NCI-H2227 treated with DMSO at 0.1 percent for 48 hours (cell line): ENCODE data around the gene LDHAL6B.

ENCODE experiments used
- DNase-seq: peaks from one replicate; lab custom pipeline; 2025; lab: John Stamatoyannopoulos, UW

Gene LDHAL6B

GRCh38 chr15:59218710-59219109, 12.1 kb downstream of the LDHAL6B start:
- no peak for DNase-seq

- DNase-seq = no peak
These were observed 15.2 kb downstream of the LDHAL6B start for GRCh38 chr15:59221511-59222505.

DNA sequence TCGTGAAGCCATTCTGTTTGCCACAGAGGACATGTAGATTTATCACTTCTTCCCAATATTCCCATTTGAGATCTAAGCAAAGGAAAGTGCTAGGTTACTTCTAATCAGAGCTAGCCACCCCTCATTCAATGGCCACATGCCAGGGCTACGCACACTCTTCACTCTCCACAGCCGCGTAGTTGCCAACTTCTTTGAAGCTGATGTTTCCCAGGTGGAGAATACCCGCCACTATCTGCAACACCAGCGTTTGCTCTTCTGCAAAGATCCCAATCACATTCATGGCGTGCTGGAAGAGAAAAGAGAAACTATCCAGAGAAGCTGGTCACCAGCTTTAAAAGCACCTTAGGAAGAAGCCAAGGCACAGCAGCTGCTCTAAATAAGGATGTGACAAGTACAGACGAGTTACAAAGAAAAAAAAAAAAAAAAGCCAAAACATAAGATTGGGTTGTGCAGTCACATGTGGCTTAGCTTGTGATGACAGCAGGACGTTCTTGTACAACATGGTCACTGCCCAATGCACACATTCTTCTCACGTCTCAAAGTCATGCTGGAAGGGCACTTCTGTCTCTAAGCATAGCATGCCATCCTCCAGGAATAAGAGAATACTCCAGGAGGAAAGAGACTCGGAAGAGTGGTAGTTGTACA, 16.4 kb downstream of the LDHAL6B start:
- DNase-seq = no peak

GRCh38 chr15:59223736-59224135, 17.1 kb downstream of the LDHAL6B start:
- no peak for DNase-seq

DNA sequence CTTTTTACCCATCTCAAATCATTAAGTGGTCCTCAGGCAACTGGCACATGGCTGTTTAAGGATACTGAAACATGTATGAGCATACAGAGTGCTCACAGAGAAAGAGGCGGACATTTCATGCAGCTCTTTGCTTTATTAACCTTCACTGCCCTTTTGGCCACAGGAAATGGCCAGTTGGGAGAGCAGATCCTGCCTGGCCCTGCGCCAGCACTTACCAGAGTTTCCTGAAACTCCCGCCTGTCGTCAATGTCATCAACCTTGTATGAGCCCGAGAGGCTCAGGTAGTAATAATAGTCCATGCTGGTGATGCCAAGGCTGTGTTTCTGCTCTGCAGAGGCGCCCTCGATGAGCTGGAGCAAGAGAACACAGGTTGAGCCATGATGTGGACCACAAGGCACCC, 17.8 kb downstream of the LDHAL6B start:
- no peak for DNase-seq

DNA sequence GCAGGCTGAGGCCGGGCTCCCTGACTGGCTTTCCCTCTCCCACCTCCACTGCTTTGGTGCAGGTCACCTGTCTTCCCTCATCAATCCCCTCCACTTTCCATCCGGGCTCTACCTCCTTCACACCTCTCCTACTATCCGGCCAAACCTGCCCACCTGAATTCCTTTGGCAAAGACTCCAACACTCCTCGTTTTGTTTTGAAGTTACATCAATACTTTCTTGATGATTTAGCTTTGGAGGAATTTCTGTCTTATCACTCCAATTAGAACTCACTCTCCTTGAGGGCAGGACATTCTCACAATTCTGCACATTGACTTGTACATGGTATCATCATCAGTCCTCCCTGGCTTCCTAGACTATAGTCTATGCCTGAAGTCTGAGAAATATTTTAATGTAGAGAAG, 20.4 kb downstream of the LDHAL6B start:
- no peak for DNase-seq

GRCh38 chr15:59229015-59229414, 22.4 kb downstream of the LDHAL6B start:
- DNase-seq = no peak

GRCh38 chr15:59229453-59229852, 22.8 kb downstream of the LDHAL6B start:
- no peak for DNase-seq

DNA sequence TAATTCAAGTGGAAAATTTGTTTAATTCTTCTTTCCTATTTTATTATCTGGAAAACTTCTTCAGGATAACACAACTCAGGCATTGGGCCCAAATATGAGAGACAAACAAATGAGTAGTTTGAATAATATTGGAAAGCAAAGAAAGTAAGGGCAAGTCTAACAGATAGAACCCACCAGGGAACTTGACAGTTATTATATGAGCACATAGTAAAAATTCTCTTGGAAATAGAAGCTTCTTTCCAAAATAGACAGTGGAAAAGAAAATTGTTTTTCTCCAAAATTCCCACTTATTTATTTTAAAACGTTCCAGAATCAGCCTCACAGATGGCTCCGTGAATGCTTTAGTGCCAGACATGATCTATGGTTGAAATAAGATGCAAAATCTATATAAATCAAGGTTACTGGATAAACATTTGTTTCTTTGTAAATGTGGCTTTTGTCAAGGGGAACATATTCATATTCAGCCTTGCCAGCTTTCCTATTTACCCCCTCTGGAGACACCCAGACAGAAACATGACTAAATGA, 23.9 kb downstream of the LDHAL6B start:
- no peak for DNase-seq

GRCh38 chr15:59232476-59232875, 25.8 kb downstream of the LDHAL6B start:
- no peak for DNase-seq

GRCh38 chr15:59236394-59236793, 29.8 kb downstream of the LDHAL6B start:
- no peak for DNase-seq

- DNase-seq = no peak
These were observed 30.6 kb downstream of the LDHAL6B start for GRCh38 chr15:59237119-59237855.

DNA sequence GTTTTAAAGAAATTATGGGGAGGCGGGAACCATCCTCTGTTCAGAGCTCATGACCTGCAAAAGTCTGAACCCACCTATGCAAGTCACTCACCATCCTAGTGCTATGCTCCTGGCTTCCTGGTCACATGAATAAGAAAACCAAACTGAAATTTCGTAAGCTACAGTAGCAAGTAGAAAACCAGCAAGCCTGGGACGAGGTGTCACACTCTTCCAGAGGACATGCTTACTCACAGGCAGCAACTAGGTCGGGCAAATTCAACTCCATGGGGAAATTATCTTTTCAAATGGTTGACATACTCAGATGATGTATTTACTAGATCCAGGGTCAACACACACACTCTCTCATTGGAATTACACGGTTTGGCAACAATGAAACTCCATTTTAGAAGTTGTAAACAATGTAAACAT, 31.3 kb downstream of the LDHAL6B start:
- DNase-seq = no peak

DNA sequence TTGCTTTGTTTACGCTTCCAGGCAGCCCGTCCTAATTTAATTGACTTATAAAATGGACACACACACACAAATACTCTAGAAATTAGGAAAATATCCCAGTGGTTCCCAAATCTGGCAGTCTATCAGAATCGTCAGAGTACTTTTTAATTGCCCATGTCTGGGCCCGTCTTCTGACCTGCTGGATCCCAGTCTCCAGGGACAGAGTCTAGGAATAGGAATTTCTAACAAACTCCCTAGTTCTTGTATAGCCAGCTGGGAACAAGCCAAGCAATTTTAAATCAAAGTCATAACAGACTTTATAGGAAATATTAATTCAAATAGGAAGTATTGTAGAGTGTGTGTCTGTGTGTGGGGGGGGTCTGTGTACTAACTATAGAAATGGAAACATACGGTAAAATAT, 33.4 kb downstream of the LDHAL6B start:
- DNase-seq = no peak

GRCh38 chr15:59242649-59243048, 36.0 kb downstream of the LDHAL6B start:
- DNase-seq = no peak

GRCh38 chr15:59243622-59244021, 37.0 kb downstream of the LDHAL6B start:
- no peak for DNase-seq

DNA sequence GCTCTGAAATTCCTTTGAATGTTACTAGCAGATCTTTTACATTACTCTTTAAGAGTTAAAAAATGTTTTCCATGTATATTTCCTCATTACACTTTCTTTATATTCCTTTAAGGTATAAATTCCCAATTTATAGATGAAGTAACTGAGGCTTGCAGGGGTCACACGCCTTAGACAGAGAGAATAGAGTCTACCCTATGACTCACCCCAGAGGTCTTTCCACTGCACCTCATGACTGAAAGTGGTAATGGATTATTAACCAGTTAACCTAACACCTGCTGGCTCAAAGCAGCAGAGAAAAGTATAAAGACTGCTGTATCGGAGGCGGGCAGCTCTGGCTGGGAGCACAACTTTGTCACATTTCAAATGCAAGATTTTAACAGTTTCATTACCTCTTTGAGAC, 37.7 kb downstream of the LDHAL6B start:
- no peak for DNase-seq

GRCh38 chr15:59245559-59245958, 38.9 kb downstream of the LDHAL6B start:
- DNase-seq = no peak

DNA sequence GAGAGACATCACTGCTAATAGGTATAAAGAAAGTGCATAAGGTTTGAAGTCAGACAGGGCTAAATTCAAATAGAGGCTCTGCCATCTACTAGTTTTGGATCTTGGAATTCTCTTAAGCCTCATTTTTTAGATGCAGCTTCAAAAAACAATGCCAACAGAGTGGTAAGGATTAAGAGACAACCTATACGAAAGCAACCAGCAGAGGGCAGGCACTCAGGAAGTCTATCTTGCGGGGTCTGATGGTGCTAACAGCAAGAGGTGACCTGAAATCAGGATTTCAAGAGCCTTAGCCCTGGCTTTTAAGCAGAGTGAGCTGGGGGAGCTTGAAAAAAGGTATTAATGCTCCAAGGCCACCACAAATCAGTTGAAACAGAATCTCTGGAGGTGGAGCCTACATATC, 40.7 kb downstream of the LDHAL6B start:
- no peak for DNase-seq

GRCh38 chr15:59249816-59250215, 43.2 kb downstream of the LDHAL6B start:
- DNase-seq = no peak

DNA sequence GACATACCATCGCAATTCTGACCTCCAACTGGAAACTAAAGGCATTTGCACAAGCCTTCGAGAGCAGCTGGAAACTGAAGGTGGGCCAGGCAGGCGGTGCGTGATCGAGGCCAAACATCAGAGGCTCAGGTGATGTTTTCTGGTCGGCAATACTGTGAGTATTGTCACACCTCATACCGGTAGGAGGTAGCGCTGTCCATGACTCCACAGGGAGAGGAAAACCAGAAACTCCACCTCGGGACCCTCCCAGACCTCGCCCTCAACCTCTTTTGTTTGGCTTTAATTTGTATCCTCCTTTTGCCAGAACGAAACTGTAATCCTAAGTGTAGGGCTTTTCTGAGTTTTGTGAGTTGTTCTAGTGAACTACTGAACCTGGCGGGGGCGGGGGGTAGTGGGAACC, 43.6 kb downstream of the LDHAL6B start:
- no peak for DNase-seq
